ENCODE data around the gene PLVAP.

Gene PLVAP

DNA sequence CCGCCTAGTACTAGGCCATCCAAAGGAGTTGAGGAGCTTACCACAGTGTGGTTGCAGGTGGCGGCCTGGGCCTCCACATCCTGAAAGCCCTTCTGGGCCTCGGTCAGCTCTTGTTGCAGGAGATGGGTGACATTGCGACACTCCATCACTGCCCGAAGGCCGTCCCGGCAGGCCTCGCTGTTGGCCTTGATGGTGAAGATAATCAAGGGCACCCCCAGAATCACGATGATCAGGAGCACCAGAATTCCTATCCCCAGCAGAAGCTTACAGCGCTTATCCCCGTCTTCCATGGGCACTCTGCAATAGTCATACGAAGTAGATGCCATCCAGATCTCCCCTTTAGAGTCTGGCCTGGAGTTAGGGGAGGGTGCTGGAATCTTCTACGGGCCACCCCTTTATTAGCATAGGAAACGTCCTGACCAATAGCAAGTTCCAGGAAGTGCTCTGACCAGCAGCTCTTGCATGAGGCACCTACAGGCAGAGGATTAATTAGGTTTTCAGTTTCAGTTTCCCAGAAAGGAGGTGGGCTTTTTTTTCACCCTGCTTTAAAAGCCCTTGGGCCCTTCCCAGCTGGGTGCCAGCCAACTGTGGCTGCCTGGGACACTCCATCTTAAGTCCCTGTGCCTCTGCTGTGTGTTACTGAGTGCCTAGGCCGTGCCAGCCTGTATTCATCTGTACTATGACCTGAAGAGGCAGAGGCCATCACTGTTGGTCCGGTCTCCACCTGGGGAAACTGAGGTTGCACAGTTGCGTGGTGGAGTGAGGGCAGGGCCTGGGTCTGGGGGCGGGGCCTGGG is 28.3 kb upstream of the PLVAP start, which contains the start of gene BST2:
Gene BST2 (minus strand): TSS at position 381 of the 796 bp plus-strand sequence. CDS start 55 bp downstream, at position 326.
- Histone ChIP-seq H3K4me1 (ENCODE audit: control insufficient read depth, insufficient read depth, low read length) (no peaks in the 10 kb centered on the region), H3K27ac (ENCODE audit: extremely low read depth, low read depth, low read length) (no peak within 1 kb of the TSS), H3K4me3 (ENCODE audit: low read depth, low read length) (no peak within 1 kb of the TSS), H3K36me3 (ENCODE audit: control insufficient read depth in 2 of 2, insufficient read depth in 1 of 2, low read length in 2 of 2) (no peaks in the 10 kb centered on the region), H3K9me3 (ENCODE audit: control insufficient read depth, insufficient read depth, low read depth, low read length) (no peaks in the 10 kb centered on the region)
- POLR2A ChIA-PET, result interaction anchor here (2.1 kb wide), 1 partner anchor 14 kb away, joined by 9 read pairs; the partner anchor contains the start of gene MVB12A
- TF ChIP-seq ZNF266 (tag by site-specific recombination; IDR thresholded peaks at IDR 0.05; ENCODE audit: low read depth) (no peak), ZNF138 (tag by site-specific recombination; IDR thresholded peaks at IDR 0.05; ENCODE audit: borderline replicate concordance) (no peak), ZNF571 (tag by site-specific recombination; IDR thresholded peaks at IDR 0.05) (no peak), ZBTB44 (tag by site-specific recombination; IDR thresholded peaks at IDR 0.05) (peak; percentile 26; the same call in 1 of the 2 replicates), ZBTB8A (tag by site-specific recombination; IDR thresholded peaks at IDR 0.05) (peak; percentile 51; the same call in 1 of the 2 replicates), OVOL3 (tag by site-specific recombination; IDR thresholded peaks at IDR 0.05) (no peak), ZBTB17 (tag by site-specific recombination; IDR thresholded peaks at IDR 0.05) (peak; percentile 59; the same call in 1 of the 2 replicates), ZNF341 (tag by site-specific recombination; IDR thresholded peaks at IDR 0.05; ENCODE audit: low read depth) (peak; percentile 39; the same call in 1 of the 2 replicates), ZNF10 (tag by site-specific recombination; IDR thresholded peaks at IDR 0.05) (no peak), ZNF837 (tag by site-specific recombination; IDR thresholded peaks at IDR 0.05) (no peak), ZNF202 (tag by site-specific recombination; IDR thresholded peaks at IDR 0.05; ENCODE audit: borderline replicate concordance) (no peak), ZNF600 (tag by site-specific recombination; IDR thresholded peaks at IDR 0.05) (peak; percentile 39; the same call in 1 of the 2 replicates), YY1 (tag by site-specific recombination; IDR thresholded peaks at IDR 0.05) (peak; percentile 18; the same call in 1 of the 2 replicates), GLIS2 (tag by site-specific recombination; IDR thresholded peaks at IDR 0.05) (no peak), ZIC2 (tag by site-specific recombination; IDR thresholded peaks at IDR 0.05) (no peak), ZNF140 (tag by site-specific recombination; IDR thresholded peaks at IDR 0.05) (no peak), SP2 (tag by site-specific recombination; IDR thresholded peaks at IDR 0.05) (peak; percentile 47), ZNF24 (tag by site-specific recombination; IDR thresholded peaks at IDR 0.05) (0 out of 2 replicates have a peak, but pooled peaks have one; percentile 47), PRDM6 (tag by site-specific recombination; IDR thresholded peaks at IDR 0.05) (peak; percentile 42)
- TF ChIP-seq, protein P1, sequence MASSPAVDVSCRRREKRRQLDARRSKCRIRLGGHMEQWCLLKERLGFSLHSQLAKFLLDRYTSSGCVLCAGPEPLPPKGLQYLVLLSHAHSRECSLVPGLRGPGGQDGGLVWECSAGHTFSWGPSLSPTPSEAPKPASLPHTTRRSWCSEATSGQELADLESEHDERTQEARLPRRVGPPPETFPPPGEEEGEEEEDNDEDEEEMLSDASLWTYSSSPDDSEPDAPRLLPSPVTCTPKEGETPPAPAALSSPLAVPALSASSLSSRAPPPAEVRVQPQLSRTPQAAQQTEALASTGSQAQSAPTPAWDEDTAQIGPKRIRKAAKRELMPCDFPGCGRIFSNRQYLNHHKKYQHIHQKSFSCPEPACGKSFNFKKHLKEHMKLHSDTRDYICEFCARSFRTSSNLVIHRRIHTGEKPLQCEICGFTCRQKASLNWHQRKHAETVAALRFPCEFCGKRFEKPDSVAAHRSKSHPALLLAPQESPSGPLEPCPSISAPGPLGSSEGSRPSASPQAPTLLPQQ (tag by site-specific recombination; IDR thresholded peaks at IDR 0.05), result peak; percentile 27; the same call in 1 of the 2 replicates
- TF ChIP-seq, protein P2, sequence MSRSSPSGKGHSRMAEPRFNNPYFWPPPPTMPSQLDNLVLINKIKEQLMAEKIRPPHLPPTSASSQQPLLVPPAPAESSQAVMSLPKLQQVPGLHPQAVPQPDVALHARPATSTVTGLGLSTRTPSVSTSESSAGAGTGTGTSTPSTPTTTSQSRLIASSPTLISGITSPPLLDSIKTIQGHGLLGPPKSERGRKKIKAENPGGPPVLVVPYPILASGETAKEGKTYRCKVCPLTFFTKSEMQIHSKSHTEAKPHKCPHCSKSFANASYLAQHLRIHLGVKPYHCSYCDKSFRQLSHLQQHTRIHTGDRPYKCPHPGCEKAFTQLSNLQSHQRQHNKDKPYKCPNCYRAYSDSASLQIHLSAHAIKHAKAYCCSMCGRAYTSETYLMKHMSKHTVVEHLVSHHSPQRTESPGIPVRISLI (tag by site-specific recombination; IDR thresholded peaks at IDR 0.05), result peak; percentile 70
- TF ChIP-seq, protein P3, sequence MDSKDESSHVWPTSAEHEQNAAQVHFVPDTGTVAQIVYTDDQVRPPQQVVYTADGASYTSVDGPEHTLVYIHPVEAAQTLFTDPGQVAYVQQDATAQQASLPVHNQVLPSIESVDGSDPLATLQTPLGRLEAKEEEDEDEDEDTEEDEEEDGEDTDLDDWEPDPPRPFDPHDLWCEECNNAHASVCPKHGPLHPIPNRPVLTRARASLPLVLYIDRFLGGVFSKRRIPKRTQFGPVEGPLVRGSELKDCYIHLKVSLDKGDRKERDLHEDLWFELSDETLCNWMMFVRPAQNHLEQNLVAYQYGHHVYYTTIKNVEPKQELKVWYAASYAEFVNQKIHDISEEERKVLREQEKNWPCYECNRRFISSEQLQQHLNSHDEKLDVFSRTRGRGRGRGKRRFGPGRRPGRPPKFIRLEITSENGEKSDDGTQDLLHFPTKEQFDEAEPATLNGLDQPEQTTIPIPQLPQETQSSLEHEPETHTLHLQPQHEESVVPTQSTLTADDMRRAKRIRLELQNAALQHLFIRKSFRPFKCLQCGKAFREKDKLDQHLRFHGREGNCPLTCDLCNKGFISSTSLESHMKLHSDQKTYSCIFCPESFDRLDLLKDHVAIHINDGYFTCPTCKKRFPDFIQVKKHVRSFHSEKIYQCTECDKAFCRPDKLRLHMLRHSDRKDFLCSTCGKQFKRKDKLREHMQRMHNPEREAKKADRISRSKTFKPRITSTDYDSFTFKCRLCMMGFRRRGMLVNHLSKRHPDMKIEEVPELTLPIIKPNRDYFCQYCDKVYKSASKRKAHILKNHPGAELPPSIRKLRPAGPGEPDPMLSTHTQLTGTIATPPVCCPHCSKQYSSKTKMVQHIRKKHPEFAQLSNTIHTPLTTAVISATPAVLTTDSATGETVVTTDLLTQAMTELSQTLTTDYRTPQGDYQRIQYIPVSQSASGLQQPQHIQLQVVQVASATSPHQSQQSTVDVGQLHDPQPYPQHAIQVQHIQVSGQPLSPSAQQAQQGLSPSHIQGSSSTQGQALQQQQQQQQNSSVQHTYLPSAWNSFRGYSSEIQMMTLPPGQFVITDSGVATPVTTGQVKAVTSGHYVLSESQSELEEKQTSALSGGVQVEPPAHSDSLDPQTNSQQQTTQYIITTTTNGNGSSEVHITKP (tag by site-specific recombination; IDR thresholded peaks at IDR 0.05), result peak; percentile 91
- CTCF ChIA-PET, result interaction anchor here (0.6 to 1.7 kb wide), 5 partner anchors 15 to 362 kb away, joined by 3 to 8 read pairs (median 3); no protein-coding TSS in a partner anchor

All from HEK293 (cell line).